ENCODE results near the gene COPS9. TPM values are rescaled to one million over a fixed set of nuclear protein-coding genes. Genes with fewer than 3 reads are reported as not detected.

Gene COPS9
- total RNA-seq, 1 donor from 2014 or later = 124 TPM

Other genes with a start within 250 kb of the COPS9 start
- gene NDUFA10, start 111.0 kb downstream of the COPS9 start, total RNA-seq = 124 TPM
- 5.1 TPM for gene OR6B2, start 105.9 kb downstream of the COPS9 start, total RNA-seq
- 8.3 TPM for gene OR6B3, start 82.8 kb downstream of the COPS9 start, total RNA-seq
- not detected for gene OTOS, start 4.4 kb upstream of the COPS9 start, total RNA-seq

Measured in sciatic nerve (tissue), 1 donor.